Inferior parietal cortex (tissue), 1 donor: Measurements from ENCODE around the gene MN1.

Source experiments
- DNase-seq: peaks from one replicate; pipeline ENCODE4 v3.0.0-alpha.2; 2016; ENCODE audit errors: extremely low spot score

MN1 gene

GRCh38 chr22:27801616-27802345 lies at the start of gene MN1:
MN1 (minus strand) TSS chr22:27801756; CDS start chr22:27800543, 1,213 bp downstream.
- DNase-seq = peak; percentile 68

DNA sequence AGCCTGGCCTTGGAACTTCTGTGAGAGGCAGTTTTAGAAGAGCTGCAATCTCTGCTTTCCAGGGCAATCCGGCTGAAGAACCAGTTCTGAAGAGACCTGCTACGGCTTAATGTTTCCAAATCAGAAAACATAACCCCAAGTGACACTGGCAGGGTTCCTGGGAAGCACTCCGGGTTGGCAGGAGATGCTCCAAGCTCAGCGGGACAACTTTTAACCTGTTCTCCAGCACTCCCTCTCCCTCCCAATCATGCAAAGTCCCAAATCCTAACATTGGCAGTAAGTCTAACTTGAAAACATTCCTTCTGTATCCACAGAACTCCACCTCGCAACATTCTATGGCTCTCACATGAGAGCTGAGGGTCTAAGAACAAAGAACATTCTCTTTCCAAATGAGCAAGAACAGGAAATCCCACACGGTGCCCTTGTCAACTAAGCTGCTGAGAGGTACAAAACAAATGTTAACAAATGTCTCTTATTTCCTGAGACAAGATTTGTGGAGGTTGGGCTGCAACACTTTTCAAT lies 48.5 kb upstream of the MN1 start:
- DNase-seq = no peak

DNA sequence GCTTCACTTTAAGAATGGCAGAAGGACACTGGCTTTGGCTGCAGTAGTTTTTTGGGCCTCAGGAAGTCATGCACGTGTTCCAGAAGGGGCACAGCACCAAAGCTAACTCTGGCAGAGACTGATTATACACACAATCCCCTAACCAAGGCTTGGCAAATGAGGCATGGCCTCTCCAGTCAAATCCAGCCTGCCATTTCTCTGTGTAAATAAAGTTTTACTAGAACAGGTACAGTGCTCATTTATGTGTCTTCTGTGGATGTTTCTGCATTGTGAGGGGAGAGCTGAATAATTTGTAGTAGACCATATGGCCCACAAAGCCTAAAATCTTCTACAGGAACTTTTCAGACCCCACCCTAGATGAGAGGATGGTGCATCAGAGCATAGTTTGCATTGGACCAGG lies 46.4 kb upstream of the MN1 start:
- no peak for DNase-seq

- DNase-seq = no peak
Observed at GRCh38 chr22:27846910-27847309, 45.4 kb upstream of the MN1 start.

GRCh38 chr22:27846248-27846757 lies 44.7 kb upstream of the MN1 start:
- no peak for DNase-seq

- DNase-seq = no peak
Observed at GRCh38 chr22:27845644-27846043, 44.1 kb upstream of the MN1 start.

- DNase-seq = no peak
Observed at GRCh38 chr22:27844656-27845591, 43.4 kb upstream of the MN1 start.

DNA sequence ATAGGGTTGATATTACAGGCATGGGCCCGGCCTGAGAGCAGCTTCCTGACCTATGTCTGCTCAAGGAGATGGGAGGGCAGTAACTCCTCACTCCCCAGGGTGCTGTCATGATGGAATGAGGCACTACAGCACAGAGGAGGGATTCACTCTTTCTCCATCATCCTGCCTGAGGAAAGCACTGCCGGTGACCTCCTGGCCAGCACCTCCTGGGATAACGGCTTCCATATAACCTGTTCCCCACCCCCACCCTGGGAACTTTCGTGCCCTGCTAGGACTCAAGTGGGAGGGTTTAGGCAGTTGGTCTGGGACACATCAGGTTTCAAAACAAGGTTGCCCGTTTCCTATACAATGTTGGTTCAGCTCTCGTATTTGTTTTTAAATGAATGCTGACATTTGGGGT lies 42.7 kb upstream of the MN1 start:
- no peak for DNase-seq

- no peak for DNase-seq
Observed at GRCh38 chr22:27843441-27843840, 41.9 kb upstream of the MN1 start.

DNA sequence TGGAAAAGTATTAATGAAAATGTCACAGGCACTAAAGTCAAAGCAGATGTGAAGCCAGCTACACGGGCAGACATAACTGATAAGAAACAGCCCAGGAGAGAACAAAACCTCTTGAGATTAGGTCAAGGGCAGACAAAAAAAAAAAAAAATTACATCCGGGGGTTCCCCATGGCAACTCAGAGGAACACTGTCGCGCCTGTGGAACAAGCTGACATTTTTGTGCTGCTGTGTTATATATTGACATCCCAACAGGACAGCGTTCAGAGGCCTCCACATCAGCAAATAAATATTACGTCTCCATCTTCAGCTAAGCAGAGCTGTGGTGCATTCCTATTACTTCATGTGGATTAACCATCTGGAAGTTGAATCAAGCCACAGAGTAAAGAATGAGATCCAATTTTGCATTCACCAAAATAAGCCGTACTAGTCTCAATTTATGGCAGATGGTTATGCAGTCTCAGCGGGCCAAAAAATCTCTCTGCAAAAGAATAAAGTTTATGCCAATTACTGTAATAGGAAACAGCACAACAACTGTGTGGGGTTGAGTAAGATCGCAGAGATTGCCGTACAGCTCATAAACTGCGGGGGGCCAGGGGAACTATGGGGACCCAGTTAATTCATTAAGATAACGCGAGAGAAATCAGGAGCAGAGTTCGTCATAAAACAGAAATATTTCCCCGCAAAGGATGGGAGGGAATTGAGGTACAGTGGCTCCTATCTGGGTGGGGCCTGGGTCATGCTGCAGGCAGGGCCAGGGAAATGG lies 41.3 kb upstream of the MN1 start:
- peak; percentile 21 for DNase-seq

DNA sequence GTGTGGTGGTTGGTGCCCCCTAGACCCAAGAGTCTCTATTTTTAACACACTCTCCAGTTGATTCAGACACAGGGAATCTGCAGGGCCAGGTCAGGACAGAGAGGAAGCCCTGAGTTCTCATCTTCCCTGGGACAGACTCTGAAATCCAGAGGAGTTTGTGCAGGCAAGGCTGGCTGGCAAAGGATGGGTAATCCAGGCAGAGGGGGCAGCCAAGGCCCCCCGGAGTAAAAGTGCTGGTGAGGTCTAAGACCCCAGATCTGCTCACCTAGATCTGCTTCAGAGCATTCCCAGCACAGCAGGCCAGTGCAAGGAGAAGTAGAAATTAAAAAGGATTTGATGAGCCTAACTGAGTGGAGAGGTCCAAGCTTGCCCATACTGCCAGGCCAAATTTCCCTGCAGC lies 40.6 kb upstream of the MN1 start:
- DNase-seq = no peak

- no peak for DNase-seq
Observed at GRCh38 chr22:27840436-27840835, 38.9 kb upstream of the MN1 start.

GRCh38 chr22:27839057-27839660 lies 37.6 kb upstream of the MN1 start:
- no peak for DNase-seq

DNA sequence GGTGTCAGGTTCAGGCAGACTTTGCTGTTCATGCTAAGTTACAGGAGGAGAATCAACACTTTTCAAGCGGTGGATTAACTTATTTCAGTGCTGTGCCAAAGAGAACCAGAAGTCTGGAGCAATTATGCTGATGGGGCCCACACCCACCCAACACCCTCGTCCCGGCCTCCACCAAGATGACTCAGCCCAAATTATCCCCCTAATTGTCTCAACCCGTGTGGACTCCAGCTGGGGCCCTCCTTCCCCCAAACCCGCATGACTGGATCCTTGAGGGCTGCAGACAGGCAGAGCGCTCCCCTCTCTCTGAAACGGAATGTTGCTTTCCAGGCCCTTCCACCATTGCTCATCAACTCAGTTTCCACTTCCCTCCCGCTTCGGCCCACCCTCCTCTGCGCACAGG lies 34.6 kb upstream of the MN1 start:
- no peak for DNase-seq

GRCh38 chr22:27835446-27835845 lies 33.9 kb upstream of the MN1 start:
- no peak for DNase-seq

GRCh38 chr22:27834364-27835185 lies 33.0 kb upstream of the MN1 start:
- no peak for DNase-seq

- no peak for DNase-seq
Observed at GRCh38 chr22:27833803-27834202, 32.2 kb upstream of the MN1 start.

DNA sequence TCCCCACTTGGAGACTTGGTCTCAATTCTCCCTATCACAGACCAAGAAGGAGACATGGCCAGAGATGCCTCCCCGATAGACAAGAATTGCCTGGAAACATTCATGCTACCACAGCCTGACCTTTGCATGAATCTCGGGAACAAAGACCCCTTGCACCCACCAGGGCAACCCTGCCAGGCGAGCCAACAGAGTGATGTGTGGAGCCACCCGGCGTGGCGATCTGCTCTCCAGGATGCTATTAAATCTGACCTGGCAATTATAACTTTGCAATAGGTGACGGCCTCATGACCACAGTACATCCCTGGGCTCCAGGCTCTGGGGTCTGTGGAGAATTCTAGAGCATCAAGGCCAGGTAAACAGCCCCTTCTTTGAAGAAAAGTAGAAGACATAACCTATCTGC lies 31.1 kb upstream of the MN1 start:
- no peak for DNase-seq

- DNase-seq = no peak
Observed at GRCh38 chr22:27829620-27830019, 28.1 kb upstream of the MN1 start.
